Peyer's patch (tissue), 4 donors: ENCODE measurements around the gene DNAJB8.

Experiments
- CTCF ChIP-seq, 6 experiments: fragments of 450-650 bp in 4 of 6; fragments of 200-600 bp in 2 of 6; sonication (generic) in 1 of 6; IDR thresholded peaks; one replicate each; pipeline ENCODE4 v1.5.1; 2017 to 2019; ENCODE audit warnings: antibody characterized with exemption in 6 of 6, mild to moderate bottlenecking in 3 of 6, moderate library complexity in 1 of 6
- POLR2A ChIP-seq, 2 donors: fragments of 450-650 bp; IDR thresholded peaks; one replicate each; pipeline ENCODE4 v1.5.1; 2017; ENCODE audit warnings: antibody characterized with exemption in 2 of 2, mild to moderate bottlenecking in 2 of 2, moderate library complexity in 2 of 2

- TF ChIP-seq CTCF (IDR thresholded peaks at IDR 0.05), result no peak
- TF ChIP-seq POLR2A (IDR thresholded peaks at IDR 0.05), result no peak
These were observed 37.3 kb upstream of the DNAJB8 start for GRCh38 chr3:128503751-128504532.
